GM10266 (cell line): Measurements from ENCODE around the gene KRT17.

Experiments used
- DNase-seq: peaks from one replicate; pipeline ENCODE4 v3.0.0; 2012; ENCODE audit errors: extremely low spot score
- CTCF ChIP-seq: IDR thresholded peaks from 2 replicates; pipeline ENCODE4 v1.5.1; 2012; ENCODE audit warnings: mild to moderate bottlenecking, low read depth; ENCODE audit not compliant: control insufficient read depth, insufficient read depth; ENCODE audit errors: missing control alignments

KRT17 gene

DNA sequence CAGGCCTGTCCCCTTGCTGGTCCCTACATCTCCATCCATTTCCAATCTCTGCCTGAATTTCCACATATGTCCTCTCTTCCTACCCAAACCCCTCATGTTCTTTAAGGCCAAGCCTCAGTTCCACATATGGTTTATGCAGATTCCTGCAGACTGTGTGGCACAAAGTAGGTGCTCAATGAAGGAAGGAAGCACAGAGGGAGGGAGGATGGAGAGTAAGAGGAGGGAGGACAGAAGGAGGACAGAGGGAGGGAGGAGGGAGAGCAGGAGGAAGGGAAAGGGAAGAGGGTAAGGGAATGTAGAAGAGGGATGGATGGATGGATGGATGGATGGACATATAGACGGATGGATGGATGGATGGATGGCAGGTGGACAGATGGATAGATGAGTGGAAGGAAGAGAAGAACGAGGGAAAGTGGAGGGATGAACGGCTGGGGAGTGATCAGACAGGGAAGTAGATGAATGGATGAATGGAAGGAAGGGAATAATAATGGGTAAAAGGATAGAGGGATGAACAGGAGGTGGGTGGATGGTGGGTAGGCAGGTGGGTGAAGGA lies 29.9 kb downstream of the KRT17 start:
- DNase-seq: no peak
- no peak for TF ChIP-seq CTCF

DNA sequence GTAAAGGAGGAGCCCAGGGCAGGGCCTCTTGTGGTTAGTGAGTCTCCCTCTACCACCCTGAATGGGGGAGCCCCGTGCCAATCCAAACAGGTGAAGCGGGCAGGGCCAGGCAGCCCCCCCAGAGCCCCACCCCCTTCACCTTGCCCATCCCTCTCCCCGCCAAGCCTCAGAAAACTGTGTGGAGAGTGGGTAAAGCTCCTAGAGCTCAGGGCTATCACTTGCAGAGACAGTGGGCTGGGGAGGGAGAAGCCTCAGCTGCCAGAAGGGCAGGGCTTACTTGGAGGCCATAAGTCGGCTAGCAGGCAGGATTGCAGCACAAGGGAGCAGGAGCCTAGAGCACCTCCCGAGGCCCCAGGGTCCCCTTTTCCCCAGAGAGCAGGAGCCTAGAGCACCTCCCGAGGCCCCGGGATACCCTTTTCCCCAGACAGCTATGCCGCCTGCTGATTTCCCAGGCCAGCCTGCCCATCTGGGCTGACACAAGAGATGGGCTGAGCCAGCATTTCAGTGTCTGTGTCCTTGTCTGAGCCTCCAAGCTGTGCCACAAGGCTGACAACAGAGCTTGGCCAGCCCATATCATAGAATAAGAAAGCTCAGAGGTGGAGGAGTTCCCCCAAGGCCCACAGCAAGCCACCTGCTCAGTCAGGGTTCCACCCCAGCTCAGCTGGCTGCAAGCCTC lies 30.9 kb downstream of the KRT17 start:
- no peak for TF ChIP-seq CTCF
- DNase-seq: no peak

DNA sequence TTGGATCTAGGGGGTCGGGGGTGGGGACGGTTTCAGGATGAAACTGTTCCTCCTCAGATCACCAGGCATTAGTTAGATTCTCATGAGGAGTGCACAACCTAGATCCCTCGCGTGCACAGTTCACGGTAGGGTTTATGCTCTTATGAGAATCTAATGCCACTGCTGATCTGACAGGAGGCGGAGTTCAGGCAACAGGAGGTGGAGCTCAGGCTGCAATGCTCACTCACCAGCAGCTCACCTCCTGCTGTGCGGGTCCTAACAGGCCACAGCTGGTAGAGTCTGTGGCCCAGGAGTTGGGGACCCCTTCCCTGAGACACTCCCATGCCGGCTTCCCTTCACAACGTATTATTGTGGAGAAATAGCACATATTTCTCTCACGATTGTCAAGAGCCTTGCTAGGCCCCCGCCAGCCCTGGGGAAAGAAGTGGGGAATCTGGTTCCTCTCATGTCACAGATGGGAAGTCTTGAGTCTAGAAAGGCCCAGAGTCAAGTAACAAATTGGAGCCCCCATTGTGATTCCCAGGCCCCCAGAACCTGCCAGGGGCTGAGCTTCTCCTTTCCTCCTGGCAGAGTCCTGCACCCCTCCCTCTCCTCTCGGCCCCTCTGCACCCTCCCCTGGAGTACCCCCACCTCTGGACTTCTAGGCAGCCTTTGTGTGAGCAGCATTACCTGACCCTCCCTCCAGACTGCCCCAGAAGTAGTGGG lies 31.6 kb downstream of the KRT17 start:
- DNase-seq: no peak
- TF ChIP-seq CTCF: no peak

DNA sequence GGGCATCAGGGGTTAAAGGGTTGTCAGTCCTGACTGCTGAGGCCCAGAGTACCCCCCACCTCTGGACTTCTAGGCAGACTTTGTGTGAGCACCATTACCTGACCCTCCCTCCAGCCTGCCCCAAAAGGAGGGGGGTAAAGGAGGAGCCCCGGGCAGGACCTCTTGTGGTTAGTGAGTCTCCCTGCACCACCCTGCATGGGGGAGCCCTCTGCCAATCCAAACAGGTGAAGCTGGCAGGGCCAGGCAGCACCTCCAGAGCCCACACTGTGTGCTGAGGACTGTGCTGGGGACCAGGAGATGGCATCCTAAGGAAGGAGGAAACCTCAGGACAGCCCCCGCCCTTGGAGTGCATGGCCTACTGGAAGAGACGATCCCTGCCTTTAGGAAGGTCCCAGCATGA lies 35.1 kb downstream of the KRT17 start:
- DNase-seq: no peak
- no peak for TF ChIP-seq CTCF

DNA sequence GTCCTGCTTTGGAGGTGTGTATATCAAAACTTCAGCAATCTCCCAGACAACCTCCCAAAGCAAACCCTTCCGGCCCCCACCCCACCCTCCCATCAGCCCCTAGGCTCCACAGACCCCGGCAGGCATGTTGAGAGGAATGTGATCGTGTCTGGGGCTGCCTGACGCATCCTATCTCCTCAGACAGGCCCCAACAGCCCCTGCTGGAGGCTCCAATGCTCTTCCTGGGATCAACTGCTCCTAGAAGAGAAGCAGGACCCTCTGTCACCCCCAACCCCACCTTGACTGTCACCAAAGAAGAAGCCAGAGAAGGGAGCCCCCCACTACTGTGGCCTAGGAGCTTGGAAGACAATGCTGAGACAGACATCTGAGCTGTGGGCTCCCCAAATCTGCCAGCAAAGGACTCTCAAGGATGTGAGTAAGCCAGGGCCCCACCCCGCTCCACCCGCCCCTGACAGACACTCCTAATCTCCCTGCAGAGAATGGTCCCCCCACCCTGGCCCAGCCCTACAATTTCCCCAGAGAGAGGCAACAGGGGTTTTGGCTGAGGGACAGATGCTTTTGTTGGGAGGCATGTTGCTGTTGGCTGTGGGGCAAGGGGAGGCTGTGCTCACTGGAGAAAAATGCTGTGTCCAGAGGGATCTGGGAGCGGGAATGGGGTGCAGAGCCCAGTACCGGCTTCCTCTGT lies 36.1 kb downstream of the KRT17 start:
- DNase-seq: no peak
- TF ChIP-seq CTCF: no peak

GRCh38 chr17:41586863-41587495 lies 37.4 kb downstream of the KRT17 start, which contains the start of gene KRT14:
Gene KRT14, minus strand, starts transcription at chr17:41586895. Its CDS starts 61 bp downstream, at chr17:41586834.
- no peak for TF ChIP-seq CTCF
- DNase-seq: no peak
